ENCODE data around the gene CMYA5.

DNA sequence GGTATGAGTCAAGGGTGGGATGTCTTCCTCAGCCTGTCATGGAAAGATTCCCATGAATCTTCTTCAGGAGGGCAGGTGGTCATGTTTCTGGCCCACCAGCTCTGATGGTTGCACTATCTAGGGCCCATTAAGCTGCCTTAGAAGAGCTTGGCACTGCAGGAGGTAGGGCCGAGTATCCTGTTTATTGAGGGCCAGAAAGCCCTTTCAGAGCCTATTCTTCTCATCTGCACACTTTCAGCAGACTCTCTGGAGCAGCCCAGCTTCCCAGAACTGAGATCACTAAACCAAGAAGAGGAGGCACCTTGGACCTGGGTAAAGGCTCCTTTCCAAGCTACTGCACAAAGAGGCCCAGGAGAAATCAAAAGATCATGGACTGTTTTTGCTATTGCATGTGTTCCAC lies 154.9 kb downstream of the CMYA5 start:
- TF ChIP-seq POLR2AphosphoS5 (IDR thresholded peaks at IDR 0.05; ENCODE audit: low read depth, low read length), result no peak
- no peak for TF ChIP-seq POLR2A (IDR thresholded peaks at IDR 0.05; ENCODE audit: low read depth, low read length)
